ENCODE results near the gene UTF1. TPM values are rescaled to one million over a fixed set of nuclear protein-coding genes. Genes with fewer than 3 reads are reported as not detected.

Gene UTF1
- polyA plus RNA-seq, 1 donor from 2014 or later: not detected

DNA sequence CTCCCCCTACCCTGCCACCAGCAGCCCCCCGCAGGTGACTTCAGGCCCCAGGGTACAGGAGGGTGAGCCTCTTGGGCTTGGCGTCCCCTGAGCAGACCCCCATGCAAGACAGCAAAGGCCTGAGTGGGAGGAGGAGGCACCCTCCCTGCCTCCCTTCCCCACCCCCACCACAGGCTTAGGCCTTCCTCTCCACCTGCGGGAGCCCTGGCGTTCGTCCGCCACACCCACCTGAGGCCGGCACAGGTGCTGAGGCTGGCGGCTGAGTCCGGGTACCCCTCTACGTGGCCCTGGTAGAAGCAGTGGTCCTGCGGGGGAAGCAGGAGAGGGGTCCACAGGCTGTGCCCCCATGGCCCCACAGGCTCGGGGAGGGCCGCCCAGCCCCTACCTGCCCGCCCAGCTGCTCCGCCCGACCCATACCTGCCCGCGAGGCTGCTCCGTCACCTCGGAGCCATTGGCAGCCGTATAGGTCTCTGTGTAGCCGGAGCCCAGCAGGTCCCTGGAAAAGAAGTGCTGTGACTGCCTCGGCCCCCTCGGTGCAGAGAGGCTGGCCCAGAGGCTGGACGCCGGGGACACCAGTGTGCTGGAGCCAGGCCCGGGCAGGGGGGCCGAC, 43.6 kb downstream of the UTF1 start:
- Histone ChIP-seq H3K9me3 (ENCODE audit: low read length) (no peaks in the 10 kb centered on the region), H3K4me2 (ENCODE audit: low read length) (no peak overlapping the region), H3K27me3 (ENCODE audit: insufficient read depth, low read depth, low read length) (peaks cover 10% of the 10 kb centered on the region), H3K9me2 (ENCODE audit: insufficient read depth, low read length) (no peaks in the 10 kb centered on the region), H3K4me3 (ENCODE audit: low read length) (no peak overlapping the region), H3K27ac (ENCODE audit: low read length) (no peak overlapping the region), H2AFZ (ENCODE audit: low read depth, low read length) (no peak overlapping the region), H3K36me3 (ENCODE audit: insufficient read depth, low read length) (no peaks in the 10 kb centered on the region), H4K20me1 (ENCODE audit: insufficient read depth) (no peaks in the 10 kb centered on the region), H3F3A (ENCODE audit: insufficient read depth, low read length, poor library complexity, severe bottlenecking) (no peaks in the 10 kb centered on the region), H3K79me2 (replicated peaks; ENCODE audit: insufficient read depth, low read length) (no peaks in the 10 kb centered on the region), H3K9ac (ENCODE audit: low read length) (no peak overlapping the region)
- TF ChIP-seq REST (IDR thresholded peaks at IDR 0.05; ENCODE audit: borderline replicate concordance) (no peak), TAF1 (IDR thresholded peaks at IDR 0.05; ENCODE audit: low read depth) (no peak), EZH2 (IDR thresholded peaks at IDR 0.05; ENCODE audit: borderline replicate concordance, insufficient read depth, low read length, poor library complexity, severe bottlenecking) (no peak), SMC3 (conservative IDR thresholded peaks at IDR 0.05; ENCODE audit: poor library complexity) (no peak), EP300 (conservative IDR thresholded peaks at IDR 0.05; ENCODE audit: poor library complexity, severe bottlenecking) (no peak), MXI1 (conservative IDR thresholded peaks at IDR 0.05; ENCODE audit: poor library complexity, severe bottlenecking) (no peak), RAD21 (conservative IDR thresholded peaks at IDR 0.05) (no peak), POLR2AphosphoS5 (IDR thresholded peaks at IDR 0.05) (no peak)
- TF ChIP-seq, protein P1, sequence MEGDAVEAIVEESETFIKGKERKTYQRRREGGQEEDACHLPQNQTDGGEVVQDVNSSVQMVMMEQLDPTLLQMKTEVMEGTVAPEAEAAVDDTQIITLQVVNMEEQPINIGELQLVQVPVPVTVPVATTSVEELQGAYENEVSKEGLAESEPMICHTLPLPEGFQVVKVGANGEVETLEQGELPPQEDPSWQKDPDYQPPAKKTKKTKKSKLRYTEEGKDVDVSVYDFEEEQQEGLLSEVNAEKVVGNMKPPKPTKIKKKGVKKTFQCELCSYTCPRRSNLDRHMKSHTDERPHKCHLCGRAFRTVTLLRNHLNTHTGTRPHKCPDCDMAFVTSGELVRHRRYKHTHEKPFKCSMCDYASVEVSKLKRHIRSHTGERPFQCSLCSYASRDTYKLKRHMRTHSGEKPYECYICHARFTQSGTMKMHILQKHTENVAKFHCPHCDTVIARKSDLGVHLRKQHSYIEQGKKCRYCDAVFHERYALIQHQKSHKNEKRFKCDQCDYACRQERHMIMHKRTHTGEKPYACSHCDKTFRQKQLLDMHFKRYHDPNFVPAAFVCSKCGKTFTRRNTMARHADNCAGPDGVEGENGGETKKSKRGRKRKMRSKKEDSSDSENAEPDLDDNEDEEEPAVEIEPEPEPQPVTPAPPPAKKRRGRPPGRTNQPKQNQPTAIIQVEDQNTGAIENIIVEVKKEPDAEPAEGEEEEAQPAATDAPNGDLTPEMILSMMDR (IDR thresholded peaks at IDR 0.05; ENCODE audit: poor library complexity, severe bottlenecking): no peak

GRCh38 chr10:133274751-133275683, 45.0 kb downstream of the UTF1 start:
- Histone ChIP-seq H3K27me3 (ENCODE audit: insufficient read depth, low read depth, low read length) (peaks cover 10% of the 10 kb centered on the region), H3K36me3 (ENCODE audit: insufficient read depth, low read length) (no peaks in the 10 kb centered on the region), H3F3A (ENCODE audit: insufficient read depth, low read length, poor library complexity, severe bottlenecking) (no peaks in the 10 kb centered on the region), H3K9me3 (ENCODE audit: low read length) (no peaks in the 10 kb centered on the region), H3K4me2 (ENCODE audit: low read length) (no peak overlapping the region), H3K9me2 (ENCODE audit: insufficient read depth, low read length) (no peaks in the 10 kb centered on the region), H3K4me3 (ENCODE audit: low read length) (no peak overlapping the region), H2AFZ (ENCODE audit: low read depth, low read length) (no peak overlapping the region), H3K9ac (ENCODE audit: low read length) (no peak overlapping the region), H4K20me1 (ENCODE audit: insufficient read depth) (no peaks in the 10 kb centered on the region), H3K79me2 (replicated peaks; ENCODE audit: insufficient read depth, low read length) (no peaks in the 10 kb centered on the region), H3K27ac (ENCODE audit: low read length) (no peak overlapping the region)
- TF ChIP-seq EP300 (conservative IDR thresholded peaks at IDR 0.05; ENCODE audit: poor library complexity, severe bottlenecking) (no peak), REST (IDR thresholded peaks at IDR 0.05; ENCODE audit: borderline replicate concordance) (no peak), MXI1 (conservative IDR thresholded peaks at IDR 0.05; ENCODE audit: poor library complexity, severe bottlenecking) (no peak), TAF1 (IDR thresholded peaks at IDR 0.05; ENCODE audit: low read depth) (no peak), POLR2AphosphoS5 (IDR thresholded peaks at IDR 0.05) (no peak), RAD21 (conservative IDR thresholded peaks at IDR 0.05) (no peak), SMC3 (conservative IDR thresholded peaks at IDR 0.05; ENCODE audit: poor library complexity) (no peak), EZH2 (IDR thresholded peaks at IDR 0.05; ENCODE audit: borderline replicate concordance, insufficient read depth, low read length, poor library complexity, severe bottlenecking) (no peak)
- TF ChIP-seq, protein P1 (IDR thresholded peaks at IDR 0.05; ENCODE audit: poor library complexity, severe bottlenecking): no peak
